B cell (primary cell): ENCODE measurements around the gene RNF112.

Experiments
- CTCF ChIP-seq: fragments of 200-600 bp; IDR thresholded peaks from one replicate; pipeline ENCODE4 v1.8.0; 2022; ENCODE audit warnings: antibody characterized with exemption, mild to moderate bottlenecking
- EZH2 ChIP-seq: IDR thresholded peaks from 2 replicates; pipeline ENCODE4 v1.6.1; 2012; ENCODE audit warnings: borderline replicate concordance, low read depth, mild to moderate bottlenecking, moderate library complexity, low read length; ENCODE audit not compliant: insufficient read depth, poor library complexity, severe bottlenecking

DNA sequence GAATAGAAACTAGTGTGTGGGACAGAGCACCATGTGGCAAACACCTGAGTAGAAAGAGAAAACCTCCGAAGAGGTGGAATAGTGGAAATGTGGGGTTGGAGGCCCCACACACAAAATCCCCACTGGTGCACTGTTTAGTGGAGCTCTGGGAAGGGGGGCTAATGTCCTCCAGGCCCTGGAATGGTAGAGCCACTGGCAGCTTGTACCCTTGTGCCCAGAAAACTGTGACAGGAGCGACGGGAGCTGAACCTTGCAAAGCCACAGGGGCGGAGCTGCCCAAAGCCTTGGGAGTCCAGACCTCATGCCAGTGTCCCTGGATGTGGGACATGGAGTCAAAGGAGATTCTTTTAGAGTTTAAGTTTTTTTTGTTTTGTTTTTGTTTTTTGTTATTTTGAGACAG is 50.6 kb downstream of the RNF112 start:
- TF ChIP-seq EZH2 = no peak
- TF ChIP-seq CTCF = no peak
